Stomach (tissue), 9 donors: ENCODE data around the gene C9orf72. TPM values are rescaled to one million over a fixed set of nuclear protein-coding genes. Genes with fewer than 3 reads are reported as not detected.
"Not testable (repeated sequence)": the region's sequence is repeated elsewhere in the genome, so short reads cannot be mapped to it uniquely, and the experiment has no call there.

Source experiments
- DNase-seq, 2 donors: peaks; one replicate each; pipeline versions ENCODE4 v3.0.0 to v3.0.0-alpha.2; 2013 to 2019
- H3K27ac ChIP-seq, 5 donors: fragments of 200-600 bp in 4 of 5; sonication (generic) in 4 of 5; one replicate each; pipeline ENCODE4 v1.5.1; 2013 to 2019; ENCODE audit warnings: mild to moderate bottlenecking in 1 of 5, moderate library complexity in 1 of 5
- H3K27me3 ChIP-seq, 3 donors: fragments of 200-600 bp; sonication (generic); one replicate each; pipeline ENCODE4 v1.5.1; 2017 to 2019; ENCODE audit warnings: mixed run types in 1 of 3
- H3K36me3 ChIP-seq, 4 donors: fragments of 200-600 bp; sonication (generic); 1 replicate in 3 of 4; 2 replicates in 1 of 4; pipeline ENCODE4 v1.5.1; 2016 to 2019
- H3K4me1 ChIP-seq, 4 donors: fragments of 200-600 bp; sonication (generic); one replicate each; pipeline ENCODE4 v1.5.1; 2016 to 2019
- H3K4me3 ChIP-seq, 4 donors: fragments of 200-600 bp; sonication (generic) in 3 of 4; one replicate each; pipeline ENCODE4 v1.5.1; 2016 to 2019; ENCODE audit warnings: mild to moderate bottlenecking in 1 of 4
- H3K9me3 ChIP-seq, 4 donors: fragments of 200-600 bp; sonication (generic); one replicate each; pipeline ENCODE4 v1.5.1; 2016 to 2019
- EP300 ChIP-seq: sonication (generic); formaldehyde crosslinking; IDR thresholded peaks from one replicate; pipeline ENCODE4 v1.6.1; 2017; ENCODE audit warnings: antibody characterized with exemption
- POLR2A ChIP-seq, 4 donors: fragments of 450-650 bp; IDR thresholded peaks; one replicate each; pipeline ENCODE4 v1.6.1; 2016; ENCODE audit warnings: antibody characterized with exemption in 4 of 4, control low read depth in 2 of 4, mild to moderate bottlenecking in 1 of 4, moderate library complexity in 1 of 4
- POLR2AphosphoS5 ChIP-seq, 3 donors: sonication (generic); formaldehyde crosslinking; IDR thresholded peaks; one replicate each; pipeline ENCODE4 v1.6.1; 2016; ENCODE audit warnings: antibody characterized with exemption in 3 of 3
- WGBS, 5 donors: extraction: QIAGEN DNeasy Blood & Tissue Kit in 3 of 5; methylation state at CpG; one replicate each; pipeline versions ENCODE4 v1.1.5 to v1.1.7; 2013 to 2018; 5-methylcytosine and 5-hydroxymethylcytosine counted together
- intact Hi-C: fragments of 100-400 bp; cut with DNase I; formaldehyde crosslinking; loops from one replicate; pipeline ENCODE4 v1.15.1; 2023; ENCODE audit warnings: low total_unique reads
- polyA plus RNA-seq, 3 donors: library from polyadenylated mRNA; stranded (reverse); fragments of 200-250 nt; gene quantifications; one replicate each; pipeline ENCODE4 v1.2.3, GENCODE V29; 2013
- total RNA-seq, 5 donors: library from RNA; depleted of rRNA; stranded (reverse); fragments of >200 nt; gene quantifications; one replicate each; pipeline versions ENCODE4 v1.1.0 to v1.2.3, GENCODE V29; 2014 to 2016
- TF ChIP-seq, protein P1 (sequence below), 7 experiments: fragments of 450-650 bp in 4 of 7; fragments of 200-600 bp in 3 of 7; sonication (generic) in 3 of 7; IDR thresholded peaks; one replicate each; pipeline ENCODE4 v1.5.1; 2016 to 2019; ENCODE audit warnings: antibody characterized with exemption in 7 of 7, control low read depth in 2 of 7, mild to moderate bottlenecking in 1 of 7
- donor health status: healthy with polysubstance abuse.
- donor health status: Bipolar disorder and iron deficiency.
- donor health status: healthy.

Gene C9orf72
- total and polyA plus RNA-seq, 8 donors: 2.6 to 69.9 (median 9.1) TPM

DNA sequence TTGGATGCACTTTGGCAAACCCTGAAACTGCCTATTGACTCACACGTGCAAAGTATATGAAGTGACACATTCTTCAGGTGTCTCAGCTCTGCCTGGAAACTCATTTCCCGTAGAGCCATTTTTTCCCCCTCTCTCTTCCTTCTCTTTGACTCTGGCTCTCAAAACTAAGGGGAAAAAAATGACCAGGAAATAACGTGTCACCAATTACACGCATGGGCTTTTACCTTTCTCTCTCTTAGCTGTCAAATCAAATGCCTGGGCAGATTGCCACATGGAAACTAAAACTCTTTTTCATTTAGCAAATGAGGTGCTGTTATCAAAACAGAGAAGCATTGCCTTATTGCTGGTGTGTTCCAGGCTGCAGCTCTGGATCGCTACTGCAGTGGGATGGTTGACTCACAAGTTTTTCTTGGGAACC is 67.5 kb downstream of the C9orf72 start:
- no peaks in the 10 kb centered on the region for H3K27me3 ChIP-seq
- H3K36me3 ChIP-seq: peaks cover 0 to 5% (median 0%) of the 10 kb centered on the region in 4 donors
- DNase-seq: peak in 1 of 2 donors; percentile 32
- no peaks in the 10 kb centered on the region for H3K4me1 ChIP-seq
- intact Hi-C loops: no loop called here
- TF ChIP-seq EP300: no peak
- TF ChIP-seq POLR2A (IDR thresholded peaks at IDR 0.05): no peak
- TF ChIP-seq POLR2AphosphoS5 (IDR thresholded peaks at IDR 0.05): no peak
- TF ChIP-seq, protein P1, sequence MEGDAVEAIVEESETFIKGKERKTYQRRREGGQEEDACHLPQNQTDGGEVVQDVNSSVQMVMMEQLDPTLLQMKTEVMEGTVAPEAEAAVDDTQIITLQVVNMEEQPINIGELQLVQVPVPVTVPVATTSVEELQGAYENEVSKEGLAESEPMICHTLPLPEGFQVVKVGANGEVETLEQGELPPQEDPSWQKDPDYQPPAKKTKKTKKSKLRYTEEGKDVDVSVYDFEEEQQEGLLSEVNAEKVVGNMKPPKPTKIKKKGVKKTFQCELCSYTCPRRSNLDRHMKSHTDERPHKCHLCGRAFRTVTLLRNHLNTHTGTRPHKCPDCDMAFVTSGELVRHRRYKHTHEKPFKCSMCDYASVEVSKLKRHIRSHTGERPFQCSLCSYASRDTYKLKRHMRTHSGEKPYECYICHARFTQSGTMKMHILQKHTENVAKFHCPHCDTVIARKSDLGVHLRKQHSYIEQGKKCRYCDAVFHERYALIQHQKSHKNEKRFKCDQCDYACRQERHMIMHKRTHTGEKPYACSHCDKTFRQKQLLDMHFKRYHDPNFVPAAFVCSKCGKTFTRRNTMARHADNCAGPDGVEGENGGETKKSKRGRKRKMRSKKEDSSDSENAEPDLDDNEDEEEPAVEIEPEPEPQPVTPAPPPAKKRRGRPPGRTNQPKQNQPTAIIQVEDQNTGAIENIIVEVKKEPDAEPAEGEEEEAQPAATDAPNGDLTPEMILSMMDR (IDR thresholded peaks at IDR 0.05): no peak
- no peak overlapping the region for H3K4me3 ChIP-seq
- H3K9me3 ChIP-seq: no peaks in the 10 kb centered on the region
- WGBS, 5 donors: 46 to 60% (median 51%) methylated on average over 5 of the region's 5 CpGs
- H3K27ac ChIP-seq: no peak overlapping the region

DNA sequence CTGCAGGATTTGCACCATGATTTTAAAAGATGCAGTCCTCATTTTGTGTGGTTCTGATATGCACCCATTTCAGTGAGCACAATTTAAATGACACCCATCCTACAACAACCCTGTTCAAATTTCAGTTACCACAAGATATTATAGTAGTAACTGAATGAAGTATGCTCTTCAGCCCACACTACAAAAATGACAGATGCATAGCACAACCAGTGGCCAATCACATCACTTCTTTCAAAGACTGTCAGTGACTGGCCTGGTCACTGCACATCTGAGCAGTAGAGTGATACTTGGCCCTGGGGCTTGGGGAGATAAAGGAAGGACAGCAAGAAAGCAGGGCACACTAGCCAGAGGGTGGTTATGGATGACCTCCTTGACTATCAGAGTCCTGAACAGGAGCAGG is 69.0 kb downstream of the C9orf72 start:
- TF ChIP-seq POLR2AphosphoS5 (IDR thresholded peaks at IDR 0.05): no peak
- TF ChIP-seq EP300: no peak
- TF ChIP-seq POLR2A (IDR thresholded peaks at IDR 0.05): no peak
- TF ChIP-seq, protein P1 (IDR thresholded peaks at IDR 0.05): no peak
- intact Hi-C loops: no loop called here
- Histone ChIP-seq H3K36me3 (peaks cover 0 to 5% (median 0%) of the 10 kb centered on the region in 4 donors), H3K4me1 (peaks cover 0 to 4% (median 0%) of the 10 kb centered on the region in 4 donors), H3K4me3 (no peak overlapping the region), H3K27ac (no peak overlapping the region), H3K9me3 (no peaks in the 10 kb centered on the region), H3K27me3 (no peaks in the 10 kb centered on the region)
- DNase-seq: no peak

DNA sequence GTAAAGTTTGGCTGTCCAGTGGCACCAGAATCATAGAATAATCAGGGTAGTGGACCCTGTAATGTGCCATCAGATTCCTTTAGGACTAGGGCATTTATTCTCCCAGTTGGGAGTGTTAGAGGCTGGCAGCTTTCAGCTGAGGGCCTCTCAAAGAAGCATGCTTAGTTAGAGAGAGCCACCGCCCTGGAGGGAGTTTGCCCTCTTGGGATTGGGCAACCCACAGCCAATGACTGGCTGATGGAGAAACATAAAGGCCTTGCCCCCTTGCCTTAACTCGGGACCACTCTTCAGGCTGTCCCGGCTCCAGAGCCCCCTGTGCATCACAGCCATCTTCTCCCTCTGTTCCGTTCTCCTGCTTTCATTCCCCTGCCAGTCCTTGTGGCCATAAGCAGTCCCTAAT is 69.7 kb downstream of the C9orf72 start:
- H3K36me3 ChIP-seq: peaks cover 0 to 5% (median 0%) of the 10 kb centered on the region in 4 donors
- 90 to 96% (median 93%) methylated on average over 4 of the region's 4 CpGs for WGBS, 5 donors
- H3K4me3 ChIP-seq: no peak overlapping the region
- H3K4me1 ChIP-seq: peaks cover 0 to 6% (median 0%) of the 10 kb centered on the region in 4 donors
- H3K9me3 ChIP-seq: no peaks in the 10 kb centered on the region
- TF ChIP-seq EP300: no peak
- TF ChIP-seq, protein P1 (IDR thresholded peaks at IDR 0.05): no peak
- no peak for TF ChIP-seq POLR2AphosphoS5 (IDR thresholded peaks at IDR 0.05)
- TF ChIP-seq POLR2A (IDR thresholded peaks at IDR 0.05): no peak
- DNase-seq: no peak
- no peaks in the 10 kb centered on the region for H3K27me3 ChIP-seq
- no peak overlapping the region for H3K27ac ChIP-seq
- intact Hi-C loops: no loop called here

DNA sequence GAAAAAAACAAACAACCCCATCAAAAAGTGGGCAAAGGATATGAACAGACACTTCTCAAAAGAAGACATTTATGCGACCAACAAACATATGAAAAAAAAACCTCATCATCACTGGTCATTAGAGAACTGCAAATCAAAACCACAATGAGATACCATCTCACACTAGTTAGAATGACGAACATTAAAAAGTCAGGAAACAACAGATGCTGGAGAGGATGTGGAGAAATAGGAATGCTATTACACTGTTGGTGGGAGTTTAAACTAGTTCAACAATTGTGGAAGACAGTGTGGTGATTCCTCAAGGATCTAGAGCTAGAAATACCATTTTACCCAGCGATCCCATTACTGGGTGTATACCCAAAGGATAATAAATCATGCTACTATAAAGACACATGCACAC is 72.4 kb downstream of the C9orf72 start:
- H3K27me3 ChIP-seq, H3K27ac ChIP-seq, intact Hi-C loops, H3K9me3 ChIP-seq, H3K36me3 ChIP-seq, DNase-seq, H3K4me3 ChIP-seq: not testable (repeated sequence)
- WGBS, 5 donors: 86 to 91% (median 89%) methylated on average over 3 of the region's 3 CpGs
- H3K4me1 ChIP-seq: peaks cover 0 to 18% (median 8%) of the 10 kb centered on the region in 4 donors

DNA sequence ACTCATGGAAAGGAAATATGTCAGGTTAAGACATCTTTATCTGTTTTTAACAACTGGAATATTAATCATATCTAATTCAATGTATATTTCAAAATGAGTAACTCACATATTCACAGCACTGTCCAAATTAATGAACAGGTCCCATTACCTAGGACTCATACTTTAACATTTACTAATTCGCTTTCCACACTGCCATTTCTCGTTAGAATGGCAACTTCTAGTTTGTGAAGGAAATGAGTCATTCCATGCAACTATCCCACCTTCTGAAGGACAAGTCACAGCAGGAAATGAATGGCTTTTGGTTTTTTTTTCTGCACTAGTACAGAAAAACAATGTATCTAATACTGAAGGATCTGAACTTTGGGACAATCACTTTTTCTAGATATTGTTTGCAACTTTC is 73.8 kb downstream of the C9orf72 start:
- no peak for TF ChIP-seq EP300
- no peak for TF ChIP-seq POLR2A (IDR thresholded peaks at IDR 0.05)
- TF ChIP-seq, protein P1 (IDR thresholded peaks at IDR 0.05): no peak
- TF ChIP-seq POLR2AphosphoS5 (IDR thresholded peaks at IDR 0.05): no peak
- Histone ChIP-seq H3K4me3 (no peak overlapping the region), H3K36me3 (no peaks in the 10 kb centered on the region), H3K27me3 (no peaks in the 10 kb centered on the region), H3K9me3 (no peaks in the 10 kb centered on the region), H3K4me1 (peaks cover 0 to 27% (median 15%) of the 10 kb centered on the region in 4 donors), H3K27ac (no peak overlapping the region)
- intact Hi-C loops: no loop called here
- WGBS, 5 donors: 50 to 76% (median 62%) methylated on average over 2 of the region's 2 CpGs
- peak in 1 of 2 donors; percentile 34 for DNase-seq
